Smooth muscle cell (in vitro differentiated cells): ENCODE measurements around the gene MIAT. TPM values are rescaled to one million over a fixed set of nuclear protein-coding genes. Genes with fewer than 3 reads are reported as not detected.

Source experiments
- DNase-seq: peaks from one replicate; lab custom pipeline; 2025; ENCODE audit not compliant: unreplicated experiment; lab: John Stamatoyannopoulos, UW
- H2AFZ ChIP-seq: fragments of 200-600 bp; sonication (generic); 2 replicates; pipeline ENCODE4 v1.6.0; 2016; ENCODE audit warnings: antibody characterized with exemption, low read depth, mild to moderate bottlenecking
- H3F3A ChIP-seq: fragments of 200-600 bp; sonication (generic); 2 replicates; pipeline ENCODE4 v1.6.0; 2017; ENCODE audit warnings: antibody characterized with exemption, low read depth
- H3K27ac ChIP-seq: fragments of 200-600 bp; sonication (generic); 2 replicates; pipeline ENCODE4 v1.5.1; 2016; ENCODE audit warnings: low read depth, mild to moderate bottlenecking
- H3K27me3 ChIP-seq: fragments of 200-600 bp; sonication (generic); 2 replicates; pipeline ENCODE4 v1.6.1; 2016; ENCODE audit warnings: low read depth, mild to moderate bottlenecking
- H3K36me3 ChIP-seq: fragments of 200-600 bp; sonication (generic); 2 replicates; pipeline ENCODE4 v1.5.1; 2016; ENCODE audit warnings: low read depth
- H3K4me1 ChIP-seq: fragments of 200-600 bp; sonication (generic); 2 replicates; pipeline ENCODE4 v1.5.1; 2016; ENCODE audit warnings: low read depth
- H3K4me2 ChIP-seq: fragments of 200-600 bp; sonication (generic); 2 replicates; pipeline ENCODE4 v1.6.0; 2016; ENCODE audit warnings: mild to moderate bottlenecking
- H3K4me3 ChIP-seq: fragments of 200-600 bp; sonication (generic); 2 replicates; pipeline ENCODE4 v1.5.1; 2016; ENCODE audit warnings: mild to moderate bottlenecking
- H3K79me2 ChIP-seq: fragments of 200-600 bp; sonication (generic); 2 replicates; pipeline ENCODE4 v1.6.0; 2016; ENCODE audit warnings: low read depth, mild to moderate bottlenecking
- H3K9ac ChIP-seq: fragments of 200-600 bp; sonication (generic); 2 replicates; pipeline ENCODE4 v1.6.0; 2016; ENCODE audit warnings: low read depth
- H3K9me3 ChIP-seq: fragments of 200-600 bp; sonication (generic); replicated peaks from 2 replicates; pipeline ENCODE4 v1.5.1; 2016; ENCODE audit warnings: low read depth
- H4K20me1 ChIP-seq: fragments of 200-600 bp; sonication (generic); 2 replicates; pipeline ENCODE4 v1.6.0; 2016; ENCODE audit warnings: low read depth
- WGBS: methylation state at CpG from one replicate; pipeline ENCODE4 v1.1.7; 2016; ENCODE audit warnings: low lambda C conversion rate; 5-methylcytosine and 5-hydroxymethylcytosine counted together
- polyA plus RNA-seq: library from polyadenylated mRNA; unstranded; fragments of >200 nt; fragmentation: Nextera tagmentation; extraction: Ambion mirVana; gene quantifications from 2 replicates; pipeline ENCODE4 v1.2.1, GENCODE V29; 2016
- total RNA-seq: library from RNA; depleted of rRNA; stranded (reverse); fragments of >200 nt; gene quantifications from 2 replicates; pipeline ENCODE4 v1.2.3, GENCODE V29; 2014
- TF ChIP-seq, protein P1 (sequence below): fragments of 200-600 bp; sonication (generic); IDR thresholded peaks from 2 replicates; pipeline ENCODE4 v1.5.1; 2017; ENCODE audit warnings: borderline replicate concordance, mild to moderate bottlenecking, antibody characterized with exemption; ENCODE audit not compliant: insufficient read depth, poor library complexity, severe bottlenecking

Gene MIAT
- total and polyA plus RNA-seq, 2 experiments from 2014 or later = 0.16 to 7.0 TPM

GRCh38 chr22:26660961-26661578 is 3.7 kb downstream of the MIAT start:
- Histone ChIP-seq H3K36me3 (no peaks in the 10 kb centered on the region), H3K9ac (no peak overlapping the region), H3K4me2 (no peak overlapping the region), H3F3A (peaks cover 6% of the 10 kb centered on the region), H3K4me1 (peaks cover 19% of the 10 kb centered on the region), H3K27ac (no peak overlapping the region), H2AFZ (no peak overlapping the region), H4K20me1 (no peaks in the 10 kb centered on the region), H3K79me2 (no peaks in the 10 kb centered on the region), H3K4me3 (no peak overlapping the region), H3K9me3 (no peaks in the 10 kb centered on the region), H3K27me3 (peaks cover 23% of the 10 kb centered on the region)
- TF ChIP-seq, protein P1, sequence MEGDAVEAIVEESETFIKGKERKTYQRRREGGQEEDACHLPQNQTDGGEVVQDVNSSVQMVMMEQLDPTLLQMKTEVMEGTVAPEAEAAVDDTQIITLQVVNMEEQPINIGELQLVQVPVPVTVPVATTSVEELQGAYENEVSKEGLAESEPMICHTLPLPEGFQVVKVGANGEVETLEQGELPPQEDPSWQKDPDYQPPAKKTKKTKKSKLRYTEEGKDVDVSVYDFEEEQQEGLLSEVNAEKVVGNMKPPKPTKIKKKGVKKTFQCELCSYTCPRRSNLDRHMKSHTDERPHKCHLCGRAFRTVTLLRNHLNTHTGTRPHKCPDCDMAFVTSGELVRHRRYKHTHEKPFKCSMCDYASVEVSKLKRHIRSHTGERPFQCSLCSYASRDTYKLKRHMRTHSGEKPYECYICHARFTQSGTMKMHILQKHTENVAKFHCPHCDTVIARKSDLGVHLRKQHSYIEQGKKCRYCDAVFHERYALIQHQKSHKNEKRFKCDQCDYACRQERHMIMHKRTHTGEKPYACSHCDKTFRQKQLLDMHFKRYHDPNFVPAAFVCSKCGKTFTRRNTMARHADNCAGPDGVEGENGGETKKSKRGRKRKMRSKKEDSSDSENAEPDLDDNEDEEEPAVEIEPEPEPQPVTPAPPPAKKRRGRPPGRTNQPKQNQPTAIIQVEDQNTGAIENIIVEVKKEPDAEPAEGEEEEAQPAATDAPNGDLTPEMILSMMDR = no peak
- 62% methylated on average over 7 of the region's 7 CpGs for WGBS
- no peak for DNase-seq

DNA sequence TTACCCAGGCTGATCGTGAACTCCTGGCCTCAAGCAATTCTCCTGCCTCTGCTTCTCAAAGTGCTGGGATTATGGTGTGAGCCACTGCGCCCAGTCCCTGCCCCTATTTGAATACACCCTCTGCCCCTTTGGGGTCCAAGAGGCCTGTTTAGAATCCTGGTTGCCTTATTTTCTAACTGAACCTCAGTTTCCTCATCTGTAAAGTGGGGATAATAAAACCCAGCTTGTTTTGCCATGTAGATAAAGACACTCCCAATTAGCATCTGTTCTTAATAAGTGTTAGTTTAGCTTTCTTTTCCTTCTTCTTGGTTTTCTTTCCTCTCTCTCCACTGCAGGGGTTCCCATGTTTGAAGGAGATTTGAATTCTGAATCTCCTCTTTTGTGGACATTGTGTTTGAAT is 4.8 kb downstream of the MIAT start:
- H2AFZ ChIP-seq = no peak overlapping the region
- H3K27ac ChIP-seq = no peak overlapping the region

GRCh38 chr22:26663374-26663923 is 6.1 kb downstream of the MIAT start:
- H3K79me2 ChIP-seq = no peaks in the 10 kb centered on the region
- 95% methylated on average over 9 of the region's 9 CpGs for WGBS
- peaks cover 17% of the 10 kb centered on the region for H3K4me1 ChIP-seq
- no peak overlapping the region for H3K9ac ChIP-seq
- no peak overlapping the region for H3K4me3 ChIP-seq
- no peaks in the 10 kb centered on the region for H3K36me3 ChIP-seq
- no peaks in the 10 kb centered on the region for H4K20me1 ChIP-seq
- TF ChIP-seq, protein P1 = no peak
- H3K27ac ChIP-seq = no peak overlapping the region
- no peak overlapping the region for H2AFZ ChIP-seq
- H3K27me3 ChIP-seq = peaks cover 3% of the 10 kb centered on the region
- H3K4me2 ChIP-seq = no peak overlapping the region
- DNase-seq = no peak
- no peaks in the 10 kb centered on the region for H3K9me3 ChIP-seq
- H3F3A ChIP-seq = peaks cover 6% of the 10 kb centered on the region

More for the DNA sequence above, 4.8 kb downstream of the MIAT start:
- Histone ChIP-seq H4K20me1 (no peaks in the 10 kb centered on the region), H3K36me3 (no peaks in the 10 kb centered on the region), H3K4me2 (no peak overlapping the region), H3K9ac (no peak overlapping the region), H3K4me1 (peaks cover 19% of the 10 kb centered on the region), H3K4me3 (no peak overlapping the region), H3K79me2 (no peaks in the 10 kb centered on the region), H3F3A (peaks cover 6% of the 10 kb centered on the region), H3K9me3 (no peaks in the 10 kb centered on the region), H3K27me3 (peaks cover 16% of the 10 kb centered on the region)
- 93% methylated on average over 2 of the region's 2 CpGs for WGBS
- DNase-seq = no peak
- TF ChIP-seq, protein P1 = no peak

- Histone ChIP-seq H3K4me3 (no peak overlapping the region), H3K36me3 (no peaks in the 10 kb centered on the region), H3K27ac (no peak overlapping the region), H3F3A (peaks cover under 1% of the 10 kb centered on the region), H3K4me2 (no peak overlapping the region), H3K27me3 (no peaks in the 10 kb centered on the region), H3K9me3 (no peaks in the 10 kb centered on the region), H2AFZ (no peak overlapping the region), H3K79me2 (no peaks in the 10 kb centered on the region), H3K9ac (no peak overlapping the region), H4K20me1 (no peaks in the 10 kb centered on the region), H3K4me1 (peaks cover 10% of the 10 kb centered on the region)
- DNase-seq = no peak
- WGBS = 46% methylated on average over 4 of the region's 4 CpGs
- TF ChIP-seq, protein P1 = no peak
Observed at GRCh38 chr22:26665813-26666231, 8.4 kb downstream of the MIAT start.
